H1 (cell line): ENCODE data around the gene SLC38A8. TPM values are rescaled to one million over a fixed set of nuclear protein-coding genes. Genes with fewer than 3 reads are reported as not detected.

ENCODE experiments used
- CTCF ChIA-PET: fragments of 300-600 bp; sonication (Branson Sonifier 250); formaldehyde crosslinking; loops from one replicate; lab custom pipeline; 2021; ENCODE audit not compliant: partially characterized antibody; lab: Charles Lee
- POLR2A ChIA-PET: fragments of 300-600 bp; sonication (Branson Sonifier 250); formaldehyde crosslinking; loops from one replicate; lab custom pipeline; 2021; ENCODE audit warnings: inconsistent platforms; ENCODE audit not compliant: partially characterized antibody; lab: Charles Lee
- DNase-seq, 2 experiments: peaks; one replicate each; pipeline versions ENCODE4 v3.0.0 to v3.0.0-alpha.2; 2010 to 2022; ENCODE audit warnings: low spot score in 2 of 2, low read depth in 1 of 2, mixed read lengths in 1 of 2
- FAIRE-seq: peaks from 2 replicates; lab custom pipeline; 2011; peaks lifted over from hg19 to GRCh38; lab: Jason Lieb, UNC
- H2AFZ ChIP-seq: 2 replicates; pipeline ENCODE4 v1.8.1; 2012; ENCODE audit warnings: low read length, inconsistent platforms
- H2AK5ac ChIP-seq: 2 replicates; pipeline ENCODE4 v1.6.1; 2013; ENCODE audit warnings: low read depth, low read length
- H2BK120ac ChIP-seq: replicated peaks from 2 replicates; pipeline ENCODE3; 2013; ENCODE audit warnings: low read depth, low read length, inconsistent platforms
- H2BK12ac ChIP-seq: 2 replicates; pipeline ENCODE4 v1.6.1; 2013; ENCODE audit warnings: low read depth, low read length
- H2BK15ac ChIP-seq: 2 replicates; pipeline ENCODE4 v1.6.1; 2013; ENCODE audit warnings: low read length
- H2BK20ac ChIP-seq: 2 replicates; pipeline ENCODE4 v1.6.1; 2013; ENCODE audit warnings: low read length
- H2BK5ac ChIP-seq: 2 replicates; pipeline ENCODE4 v1.6.1; 2013; ENCODE audit warnings: low read depth, low read length
- H3K14ac ChIP-seq: 2 replicates; pipeline ENCODE4 v1.6.1; 2013; ENCODE audit warnings: inconsistent platforms; ENCODE audit not compliant: insufficient read length
- H3K18ac ChIP-seq: 2 replicates; pipeline ENCODE4 v1.6.1; 2013; ENCODE audit warnings: low read length; ENCODE audit errors: extremely low read depth
- H3K23ac ChIP-seq: 2 replicates; pipeline ENCODE4 v1.6.1; 2013; ENCODE audit warnings: inconsistent platforms; ENCODE audit not compliant: insufficient read length
- H3K23me2 ChIP-seq: 2 replicates; pipeline ENCODE4 v1.6.1; 2013; ENCODE audit warnings: low read depth, low read length
- H3K27ac ChIP-seq: 2 replicates; pipeline ENCODE4 v1.6.1; 2011; ENCODE audit warnings: low read depth, low read length, inconsistent platforms
- H3K27me3 ChIP-seq, 4 experiments: replicated peaks in 1 of 4; 1 replicate in 1 of 4; 2 replicates in 3 of 4; pipeline versions ENCODE4 v1.6.1 to v1.8.1; 2011 to 2013; ENCODE audit warnings: low read length in 3 of 4, mild to moderate bottlenecking in 3 of 4, inconsistent platforms in 2 of 4, mixed read lengths in 2 of 4, moderate library complexity in 1 of 4; ENCODE audit not compliant: control insufficient read depth in 3 of 4, insufficient read depth in 3 of 4; ENCODE audit errors: extremely low read depth in 1 of 4
- H3K36me3 ChIP-seq, 4 experiments: 2 replicates each; pipeline versions ENCODE4 v1.6.1 to v1.8.1; 2011 to 2013; ENCODE audit warnings: mild to moderate bottlenecking in 4 of 4, low read length in 3 of 4, moderate library complexity in 2 of 4, control low read depth in 1 of 4, inconsistent platforms in 1 of 4; ENCODE audit not compliant: insufficient read depth in 4 of 4, control insufficient read depth in 2 of 4
- H3K4ac ChIP-seq: replicated peaks from 2 replicates; pipeline ENCODE3; 2013; ENCODE audit warnings: low read length, low read depth, mixed read lengths, inconsistent platforms; ENCODE audit not compliant: insufficient read length
- H3K4me1 ChIP-seq, 4 experiments: replicated peaks in 1 of 4; 1 replicate in 1 of 4; 2 replicates in 3 of 4; pipeline versions ENCODE4 v1.6.1 to v1.8.1; 2011 to 2013; ENCODE audit warnings: low read length in 3 of 4, inconsistent platforms in 2 of 4, mixed read lengths in 1 of 4; ENCODE audit not compliant: insufficient read depth in 4 of 4, control insufficient read depth in 3 of 4
- H3K4me2 ChIP-seq, 2 experiments: 2 replicates each; pipeline versions ENCODE4 v1.6.1 to v1.8.1; 2011 to 2013; ENCODE audit warnings: low read depth in 2 of 2, low read length in 2 of 2, control low read depth in 1 of 2, inconsistent platforms in 1 of 2, mild to moderate bottlenecking in 1 of 2; ENCODE audit not compliant: insufficient read depth in 1 of 2
- H3K4me3 ChIP-seq, 4 experiments: fragments of 200-600, 300-600 bp in 1 of 4; sonication (generic), shearing (Covaris generic), sonication (Bioruptor Twin) in 1 of 4; 2 replicates each; pipeline versions ENCODE4 v1.5.1 to v1.8.1; 2011 to 2016; ENCODE audit warnings: low read length in 4 of 4, low read depth in 3 of 4, control low read depth in 2 of 4, inconsistent platforms in 2 of 4, mild to moderate bottlenecking in 2 of 4, mixed read lengths in 1 of 4, moderate library complexity in 1 of 4; ENCODE audit not compliant: insufficient read depth in 2 of 4; ENCODE audit errors: extremely low read depth in 1 of 4
- H3K56ac ChIP-seq: replicated peaks from 2 replicates; pipeline ENCODE3; 2013; ENCODE audit warnings: low read depth, mild to moderate bottlenecking, mixed read lengths, low read length, inconsistent platforms; ENCODE audit not compliant: insufficient read length
- H3K79me1 ChIP-seq: 2 replicates; pipeline ENCODE4 v1.6.1; 2013; ENCODE audit warnings: low read depth, low read length, control low read depth
- H3K79me2 ChIP-seq, 2 experiments: 2 replicates each; pipeline versions ENCODE4 v1.6.1 to v1.8.1; 2012 to 2013; ENCODE audit warnings: low read length in 2 of 2, mild to moderate bottlenecking in 2 of 2, inconsistent platforms in 1 of 2; ENCODE audit not compliant: insufficient read depth in 2 of 2, control insufficient read depth in 1 of 2
- H3K9ac ChIP-seq, 4 experiments: replicated peaks in 1 of 4; 1 replicate in 1 of 4; 2 replicates in 3 of 4; pipeline versions ENCODE4 v1.6.1 to v1.8.1; 2011 to 2013; ENCODE audit warnings: low read depth in 3 of 4, low read length in 3 of 4, control low read depth in 2 of 4, mild to moderate bottlenecking in 2 of 4, moderate library complexity in 2 of 4, inconsistent platforms in 1 of 4; ENCODE audit errors: extremely low read depth in 1 of 4
- H3K9me3 ChIP-seq, 2 experiments: 2 replicates each; pipeline versions ENCODE4 v1.6.1 to v1.8.1; 2012 to 2013; ENCODE audit warnings: mild to moderate bottlenecking in 2 of 2, moderate library complexity in 2 of 2, control low read depth in 1 of 2, inconsistent platforms in 1 of 2, low read depth in 1 of 2, low read length in 1 of 2, mixed read lengths in 1 of 2; ENCODE audit not compliant: insufficient read depth in 2 of 2
- H4K20me1 ChIP-seq, 2 experiments: replicated peaks in 1 of 2; 2 replicates each; pipeline versions ENCODE3 to v1.8.1; 2011 to 2013; ENCODE audit warnings: inconsistent platforms in 2 of 2, low read length in 2 of 2, mild to moderate bottlenecking in 1 of 2; ENCODE audit not compliant: insufficient read depth in 2 of 2, control insufficient read depth in 1 of 2
- H4K5ac ChIP-seq: 2 replicates; pipeline ENCODE4 v1.6.1; 2013; ENCODE audit warnings: low read length, low read depth, mixed read lengths, inconsistent platforms; ENCODE audit not compliant: insufficient read length
- H4K8ac ChIP-seq: 2 replicates; pipeline ENCODE4 v1.8.0; 2013; ENCODE audit warnings: mild to moderate bottlenecking, moderate library complexity, low read length, inconsistent platforms; ENCODE audit not compliant: insufficient read depth; ENCODE audit errors: extremely low read depth
- H4K91ac ChIP-seq: replicated peaks from 2 replicates; pipeline ENCODE3; 2013; ENCODE audit warnings: low read length, mixed read lengths, inconsistent platforms; ENCODE audit not compliant: insufficient read length
- EGR1 ChIP-seq: IDR thresholded peaks from 2 replicates; pipeline ENCODE4 v1.6.1; 2011; ENCODE audit warnings: low read depth, low read length, borderline replicate concordance
- EZH2 ChIP-seq: fragments of 200-600 bp; sonication (generic); IDR thresholded peaks from 2 replicates; pipeline ENCODE4 v1.7.1; 2012; ENCODE audit warnings: low read depth, mild to moderate bottlenecking, moderate library complexity, low read length, inconsistent platforms; ENCODE audit not compliant: severe bottlenecking
- GABPA ChIP-seq: IDR thresholded peaks from 2 replicates; pipeline ENCODE4 v1.6.1; 2011; ENCODE audit warnings: mild to moderate bottlenecking, low read length, moderate library complexity, borderline replicate concordance; ENCODE audit not compliant: insufficient read depth
- JUN ChIP-seq: IDR thresholded peaks from 2 replicates; pipeline ENCODE4 v1.6.1; 2011; ENCODE audit warnings: low read depth, mild to moderate bottlenecking, improper control_type of control experiment, low read length
- NANOG ChIP-seq: IDR thresholded peaks from 2 replicates; pipeline ENCODE4 v1.6.1; 2011; ENCODE audit warnings: low read length, low read depth, mild to moderate bottlenecking, inconsistent platforms; ENCODE audit not compliant: insufficient read depth, poor library complexity, severe bottlenecking
- PHF8 ChIP-seq: fragments of 200-600 bp; sonication (generic); conservative IDR thresholded peaks from 2 replicates; pipeline ENCODE4 v1.7.1; 2012; ENCODE audit warnings: low read depth, mild to moderate bottlenecking, inconsistent platforms, low read length, moderate library complexity
- POLR2AphosphoS5 ChIP-seq: IDR thresholded peaks from 2 replicates; pipeline ENCODE4 v1.6.1; 2011; ENCODE audit warnings: low read depth, low read length
- RXRA ChIP-seq: IDR thresholded peaks from 2 replicates; pipeline ENCODE4 v1.6.1; 2011; ENCODE audit warnings: low read depth, mild to moderate bottlenecking, low read length, moderate library complexity; ENCODE audit not compliant: insufficient read depth
- SAP30 ChIP-seq: fragments of 300-600 bp; sonication (generic); IDR thresholded peaks from 2 replicates; pipeline ENCODE4 v1.7.1; 2012; ENCODE audit warnings: low read length, moderate library complexity, mild to moderate bottlenecking, inconsistent platforms; ENCODE audit not compliant: insufficient read depth, insufficient replicate concordance
- SP1 ChIP-seq: IDR thresholded peaks from 2 replicates; pipeline ENCODE4 v1.6.1; 2011; ENCODE audit warnings: low read depth, low read length
- SP4 ChIP-seq: IDR thresholded peaks from 2 replicates; pipeline ENCODE4 v1.6.1; 2012; ENCODE audit warnings: low read length, inconsistent platforms
- SRF ChIP-seq: IDR thresholded peaks from 2 replicates; pipeline ENCODE4 v1.6.1; 2011; ENCODE audit warnings: mild to moderate bottlenecking, low read depth, low read length, moderate library complexity
- TEAD4 ChIP-seq: IDR thresholded peaks from 2 replicates; pipeline ENCODE4 v1.6.1; 2012; ENCODE audit warnings: low read depth, low read length, inconsistent platforms, mixed read lengths
- WGBS, 2 experiments: shearing (Covaris generic) in 1 of 2; methylation state at CpG; one replicate each; pipeline versions ENCODE4 v1.1.6 to v1.1.7; 2013 to 2015; ENCODE audit warnings: low lambda C conversion rate in 2 of 2, mixed read lengths in 2 of 2, inconsistent platforms in 1 of 2, low coverage in 1 of 2, missing lambda C conversion rate in 1 of 2; ENCODE audit not compliant: insufficient replicate concordance in 2 of 2, insufficient coverage in 1 of 2, insufficient read length in 1 of 2; ENCODE audit errors: extremely low coverage in 1 of 2, missing lambda C conversion rate in 1 of 2; 5-methylcytosine and 5-hydroxymethylcytosine counted together
- polyA plus RNA-seq, 7 experiments: library from polyadenylated mRNA; depleted of rRNA in 3 of 7; stranded (reverse) in 5 of 7; unstranded in 2 of 7; fragments of >200 nt in 5 of 7; fragments of 200-250 nt in 2 of 7; gene quantifications; 1 replicate in 5 of 7; 2 replicates in 1 of 7; 4 replicates in 1 of 7; pipeline versions ENCODE4 v1.2.1 to v1.2.3, GENCODE V29; 2011 to 2013; ENCODE audit warnings: missing spikeins in 2 of 7, mixed read lengths in 2 of 7
- total RNA-seq: library from RNA; stranded (reverse); fragmentation: NEBNext Ultra II Directional; extraction: Animal tissue kit (Norgen Biotek cat#: 25700); gene quantifications from 2 replicates; pipeline ENCODE4 v1.2.1, GENCODE V29; 2021
- TF ChIP-seq, protein P1 (sequence below): IDR thresholded peaks from 2 replicates; pipeline ENCODE4 v1.6.1; 2011; ENCODE audit warnings: low read depth, mild to moderate bottlenecking, low read length; ENCODE audit not compliant: insufficient read depth

SLC38A8 gene
- total and polyA plus RNA-seq, 2 of the 8 experiments (the other 6 are each of a cell fraction or from before 2014, with no cell fraction given), result 0.08 TPM; not detected in 1

DNA sequence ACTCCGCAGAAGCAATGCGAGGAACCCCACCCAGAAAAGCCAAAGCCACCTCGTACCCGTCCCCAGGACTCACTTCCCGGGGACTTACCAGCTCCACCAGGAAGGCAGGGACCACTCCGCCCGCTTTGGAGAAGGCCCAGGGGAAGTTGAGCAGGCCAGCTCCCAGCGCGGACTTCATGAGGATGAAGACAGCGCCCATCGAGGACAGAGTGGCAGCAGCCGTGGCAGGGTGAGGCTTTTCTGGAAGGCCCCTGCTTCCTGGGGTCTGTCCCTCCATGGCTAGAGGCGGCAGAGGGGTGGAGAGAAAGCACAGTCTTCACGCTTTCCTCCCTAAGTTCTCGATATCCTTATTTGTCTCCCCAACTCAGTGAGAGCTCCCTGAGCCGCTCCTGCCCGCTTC, 714 bp downstream of the SLC38A8 start:
- H3K36me3 ChIP-seq, result no peaks in the 10 kb centered on the region
- no peak overlapping the region for H2BK20ac ChIP-seq
- no peaks in the 10 kb centered on the region for H3K79me2 ChIP-seq
- H3K27me3 ChIP-seq, result no peaks in the 10 kb centered on the region; a peak in 1 of 7 replicates
- no peak overlapping the region for H3K23ac ChIP-seq
- no peak overlapping the region for H4K91ac ChIP-seq
- CTCF ChIA-PET, result interaction anchor here (1.0 to 12.8 kb wide), 12 partner anchors 9 to 133 kb away, joined by 3 to 267 read pairs (median 5); partner anchors contain the start of gene OSGIN1
- H3K23me2 ChIP-seq, result no peaks in the 10 kb centered on the region
- no peak overlapping the region for H2AK5ac ChIP-seq
- FAIRE-seq (no peak), DNase-seq (no peak)
- no peaks in the 10 kb centered on the region for H3K79me1 ChIP-seq
- H2BK5ac ChIP-seq, result no peak overlapping the region
- no peaks in the 10 kb centered on the region for H4K20me1 ChIP-seq
- H2BK12ac ChIP-seq, result no peak overlapping the region
- H2BK15ac ChIP-seq, result no peak overlapping the region
- WGBS, 2 experiments, result 90% methylated on average over 13 of the region's 17 CpGs; no CpG with 5 or more reads in 1 of the 2 experiments
- H3K18ac ChIP-seq, result no peak overlapping the region
- no peak overlapping the region for H3K27ac ChIP-seq
- POLR2A ChIA-PET, result interaction anchor here (0.9 to 1.7 kb wide), 2 partner anchors 14 to 72 kb away, joined by 5 to 6 read pairs; no protein-coding TSS in a partner anchor
- no peaks in the 10 kb centered on the region for H3K9me3 ChIP-seq
- H3K14ac ChIP-seq, result no peak overlapping the region
- H4K5ac ChIP-seq, result no peak overlapping the region
- no peak overlapping the region for H3K9ac ChIP-seq
- no peak overlapping the region for H4K8ac ChIP-seq
- no peak overlapping the region for H3K4me2 ChIP-seq
- H3K4me3 ChIP-seq, result no peak overlapping the region
- peaks cover 0 to 12% (median 9%) of the 10 kb centered on the region in 4 experiments; a peak in 6 of 7 replicates for H3K4me1 ChIP-seq
- H3K4ac ChIP-seq, result no peak overlapping the region
- no peak overlapping the region for H3K56ac ChIP-seq
- H2BK120ac ChIP-seq, result no peak overlapping the region
- no peak overlapping the region for H2AFZ ChIP-seq
- TF ChIP-seq GABPA, result no peak
- TF ChIP-seq TEAD4, result no peak
- no peak for TF ChIP-seq NANOG
- TF ChIP-seq PHF8, result no peak
- no peak for TF ChIP-seq SP4
- no peak for TF ChIP-seq EGR1
- no peak for TF ChIP-seq JUN
- TF ChIP-seq SRF, result no peak
- TF ChIP-seq RXRA, result no peak
- TF ChIP-seq POLR2AphosphoS5, result no peak
- TF ChIP-seq EZH2, result no peak
- TF ChIP-seq, protein P1, sequence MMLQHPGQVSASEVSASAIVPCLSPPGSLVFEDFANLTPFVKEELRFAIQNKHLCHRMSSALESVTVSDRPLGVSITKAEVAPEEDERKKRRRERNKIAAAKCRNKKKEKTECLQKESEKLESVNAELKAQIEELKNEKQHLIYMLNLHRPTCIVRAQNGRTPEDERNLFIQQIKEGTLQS, result no peak
- TF ChIP-seq SP1, result no peak
- TF ChIP-seq SAP30, result no peak
